Osteoblast (primary cell): ENCODE measurements around the gene LMOD3. TPM values are rescaled to one million over a fixed set of nuclear protein-coding genes. Genes with fewer than 3 reads are reported as not detected.

Experiments
- DNase-seq: peaks from one replicate; pipeline ENCODE4 v3.0.0; 2011; ENCODE audit warnings: low spot score, mixed read lengths; ENCODE audit not compliant: insufficient read length; ENCODE audit errors: missing footprints
- H2AFZ ChIP-seq: 2 replicates; pipeline ENCODE4 v1.6.0; 2011; ENCODE audit warnings: mild to moderate bottlenecking, low read length
- H3K27ac ChIP-seq: 2 replicates; pipeline ENCODE4 v1.5.1; 2011; ENCODE audit warnings: mild to moderate bottlenecking, low read depth, low read length, moderate library complexity
- H3K27me3 ChIP-seq: 2 replicates; pipeline ENCODE4 v1.6.0; 2012; ENCODE audit warnings: mild to moderate bottlenecking, control low read depth, inconsistent platforms, low read length, moderate library complexity; ENCODE audit not compliant: insufficient read depth
- H3K36me3 ChIP-seq: 2 replicates; pipeline ENCODE4 v1.5.1; 2011; ENCODE audit warnings: mild to moderate bottlenecking, low read length, control low read depth, moderate library complexity; ENCODE audit not compliant: insufficient read depth
- H3K4me1 ChIP-seq: 2 replicates; pipeline ENCODE4 v1.5.1; 2011; ENCODE audit warnings: mild to moderate bottlenecking, low read length, control low read depth, moderate library complexity; ENCODE audit not compliant: insufficient read depth
- H3K4me2 ChIP-seq: 2 replicates; pipeline ENCODE4 v1.6.0; 2011; ENCODE audit warnings: mild to moderate bottlenecking, low read length; ENCODE audit not compliant: insufficient read depth
- H3K4me3 ChIP-seq: fragments of 200-600 bp; sonication (generic); 3 replicates; pipeline ENCODE4 v1.5.1; 2012; ENCODE audit warnings: mild to moderate bottlenecking, low read length, inconsistent platforms; ENCODE audit not compliant: insufficient read depth
- H3K79me2 ChIP-seq: 2 replicates; pipeline ENCODE4 v1.6.0; 2012; ENCODE audit warnings: mild to moderate bottlenecking, low read length, control low read depth, inconsistent platforms; ENCODE audit not compliant: insufficient read depth
- H3K9me3 ChIP-seq: 2 replicates; pipeline ENCODE4 v1.5.1; 2011; ENCODE audit warnings: low read depth, low read length, control low read depth
- H4K20me1 ChIP-seq: 2 replicates; pipeline ENCODE4 v1.6.0; 2012; ENCODE audit warnings: mild to moderate bottlenecking, low read length, control low read depth; ENCODE audit not compliant: insufficient read depth
- total RNA-seq: library from RNA; depleted of rRNA; stranded (reverse); fragments of >200 nt; gene quantifications from 2 replicates; pipeline ENCODE4 v1.2.3, GENCODE V29; 2012
- TF ChIP-seq, protein P1 (sequence below): IDR thresholded peaks from 2 replicates; pipeline ENCODE4 v1.5.1; 2011; ENCODE audit warnings: mild to moderate bottlenecking, low read depth, low read length, moderate library complexity; ENCODE audit errors: extremely low read depth

Gene LMOD3
- total RNA-seq, 1 donor = not detected

DNA sequence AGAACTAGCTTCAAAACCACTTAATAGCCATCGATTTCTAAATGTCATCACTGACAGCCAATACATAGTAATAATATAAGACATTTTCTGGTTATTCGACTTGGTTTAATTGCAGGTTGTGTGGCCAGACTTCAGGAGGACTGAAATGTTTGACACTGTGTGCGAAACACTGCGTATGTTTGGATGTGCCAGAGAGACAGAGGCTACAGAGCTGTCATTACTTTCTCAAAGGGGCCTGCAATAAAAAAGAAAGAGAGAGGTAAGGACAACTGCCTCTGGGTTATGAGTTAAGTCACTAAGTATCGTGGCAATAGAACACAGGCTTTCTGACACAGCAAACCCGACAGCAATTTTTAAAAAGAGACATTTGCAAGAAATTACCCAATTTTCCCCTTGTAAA is 882 bp downstream of the LMOD3 start:
- no peak for DNase-seq
- no peaks in the 10 kb centered on the region for H3K9me3 ChIP-seq
- TF ChIP-seq, protein P1, sequence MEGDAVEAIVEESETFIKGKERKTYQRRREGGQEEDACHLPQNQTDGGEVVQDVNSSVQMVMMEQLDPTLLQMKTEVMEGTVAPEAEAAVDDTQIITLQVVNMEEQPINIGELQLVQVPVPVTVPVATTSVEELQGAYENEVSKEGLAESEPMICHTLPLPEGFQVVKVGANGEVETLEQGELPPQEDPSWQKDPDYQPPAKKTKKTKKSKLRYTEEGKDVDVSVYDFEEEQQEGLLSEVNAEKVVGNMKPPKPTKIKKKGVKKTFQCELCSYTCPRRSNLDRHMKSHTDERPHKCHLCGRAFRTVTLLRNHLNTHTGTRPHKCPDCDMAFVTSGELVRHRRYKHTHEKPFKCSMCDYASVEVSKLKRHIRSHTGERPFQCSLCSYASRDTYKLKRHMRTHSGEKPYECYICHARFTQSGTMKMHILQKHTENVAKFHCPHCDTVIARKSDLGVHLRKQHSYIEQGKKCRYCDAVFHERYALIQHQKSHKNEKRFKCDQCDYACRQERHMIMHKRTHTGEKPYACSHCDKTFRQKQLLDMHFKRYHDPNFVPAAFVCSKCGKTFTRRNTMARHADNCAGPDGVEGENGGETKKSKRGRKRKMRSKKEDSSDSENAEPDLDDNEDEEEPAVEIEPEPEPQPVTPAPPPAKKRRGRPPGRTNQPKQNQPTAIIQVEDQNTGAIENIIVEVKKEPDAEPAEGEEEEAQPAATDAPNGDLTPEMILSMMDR = no peak
- H2AFZ ChIP-seq = no peak overlapping the region
- H3K27me3 ChIP-seq = peaks cover 8% of the 10 kb centered on the region
- H4K20me1 ChIP-seq = no peaks in the 10 kb centered on the region
- no peak overlapping the region for H3K27ac ChIP-seq
- H3K4me3 ChIP-seq = no peak overlapping the region
- H3K4me1 ChIP-seq = no peaks in the 10 kb centered on the region
- H3K36me3 ChIP-seq = no peaks in the 10 kb centered on the region
- no peak overlapping the region for H3K4me2 ChIP-seq
- no peaks in the 10 kb centered on the region for H3K79me2 ChIP-seq

DNA sequence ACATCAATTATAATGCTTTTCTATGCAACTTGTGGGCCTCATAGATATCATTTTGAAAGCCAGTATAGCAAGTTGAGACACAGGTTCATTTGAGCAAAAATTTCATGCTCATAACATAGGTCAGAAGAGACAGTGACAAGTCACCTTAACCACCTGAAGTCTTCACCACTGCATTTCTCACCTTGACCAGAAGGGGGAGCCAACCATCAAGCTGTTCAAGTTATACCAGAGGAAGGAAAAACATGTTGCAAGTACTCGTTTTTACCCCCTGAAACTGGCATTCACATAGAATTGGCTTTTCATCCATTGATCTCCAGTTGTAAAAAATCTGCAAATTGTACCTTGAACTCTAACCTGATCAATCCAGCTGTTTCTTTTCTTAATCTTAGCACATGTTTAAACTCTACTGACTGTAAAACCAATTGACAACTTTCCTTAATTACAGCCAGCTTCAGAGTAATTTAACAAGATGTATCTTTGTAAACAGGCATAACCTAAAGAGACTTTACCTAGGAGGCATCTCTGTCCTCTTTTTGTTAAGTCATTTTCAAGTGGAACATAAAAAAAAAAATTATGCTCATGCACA is 1.4 kb downstream of the LMOD3 start:
- Histone ChIP-seq H3K27me3 (peaks cover 4% of the 10 kb centered on the region), H3K9me3 (no peaks in the 10 kb centered on the region), H2AFZ (no peak overlapping the region), H3K4me1 (peaks cover 3% of the 10 kb centered on the region), H3K79me2 (no peaks in the 10 kb centered on the region), H3K27ac (no peak overlapping the region), H3K36me3 (no peaks in the 10 kb centered on the region), H3K4me3 (no peak overlapping the region), H3K4me2 (no peak overlapping the region), H4K20me1 (no peaks in the 10 kb centered on the region)
- no peak for DNase-seq
- TF ChIP-seq, protein P1 = peak; percentile 96

DNA sequence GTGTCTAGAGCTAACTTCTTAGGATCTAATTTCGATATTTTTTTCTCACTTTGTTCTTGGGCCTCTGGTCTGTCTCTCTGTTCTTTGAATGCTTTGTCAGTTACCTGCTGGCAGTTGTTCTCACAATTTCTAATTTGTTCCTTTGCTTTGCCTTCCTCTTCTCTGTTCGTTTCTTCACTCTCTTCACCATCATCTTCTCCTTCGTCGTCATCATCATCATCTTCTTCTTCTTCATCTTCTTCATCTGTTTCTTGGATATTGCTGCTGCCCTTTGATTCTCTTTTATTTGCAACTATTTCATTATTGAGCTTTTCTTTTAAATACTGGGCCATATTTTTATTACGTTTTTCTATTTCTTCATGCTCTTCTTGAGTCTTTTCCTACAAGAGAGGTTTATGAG is 2.7 kb downstream of the LMOD3 start:
- Histone ChIP-seq H3K4me3 (no peak overlapping the region), H3K27ac (no peak overlapping the region), H3K36me3 (no peaks in the 10 kb centered on the region), H3K4me1 (peaks cover 9% of the 10 kb centered on the region), H3K9me3 (no peaks in the 10 kb centered on the region), H3K79me2 (no peaks in the 10 kb centered on the region), H4K20me1 (no peaks in the 10 kb centered on the region), H3K27me3 (peaks cover 4% of the 10 kb centered on the region), H3K4me2 (no peak overlapping the region), H2AFZ (no peak overlapping the region)
- no peak for DNase-seq
- TF ChIP-seq, protein P1 = no peak

DNA sequence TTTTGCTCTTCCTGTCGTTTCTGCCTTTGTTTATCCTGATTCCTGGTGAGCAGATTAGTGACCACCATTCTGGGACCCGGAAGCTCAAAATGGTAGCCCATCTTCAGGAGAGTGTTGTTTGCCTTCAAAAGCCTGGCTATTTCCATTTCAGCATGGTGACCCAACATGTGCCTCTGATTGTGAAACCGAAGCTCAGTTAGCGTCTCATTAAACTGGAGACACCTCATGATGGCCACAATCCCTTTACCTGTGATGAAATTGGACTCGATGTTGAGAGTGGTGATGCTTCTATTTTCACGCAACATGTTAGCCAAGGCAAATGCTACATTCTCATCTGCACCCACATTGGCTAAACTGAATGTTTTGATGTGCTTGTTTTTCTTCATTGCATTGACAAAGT is 3.3 kb downstream of the LMOD3 start:
- Histone ChIP-seq H4K20me1 (no peaks in the 10 kb centered on the region), H3K36me3 (no peaks in the 10 kb centered on the region), H3K9me3 (no peaks in the 10 kb centered on the region), H3K4me1 (peaks cover 11% of the 10 kb centered on the region), H3K27ac (no peak overlapping the region), H3K4me3 (no peak overlapping the region), H3K79me2 (no peaks in the 10 kb centered on the region), H3K27me3 (peaks cover 4% of the 10 kb centered on the region), H2AFZ (no peak overlapping the region), H3K4me2 (no peak overlapping the region)
- DNase-seq = no peak
- TF ChIP-seq, protein P1 = no peak
